Liver (tissue), 9 donors: Measurements from ENCODE around the gene IL18RAP. TPM values are rescaled to one million over a fixed set of nuclear protein-coding genes. Genes with fewer than 3 reads are reported as not detected.

Source experiments
- DNase-seq: peaks from one replicate; pipeline ENCODE4 v3.0.0-alpha.2; 2017; ENCODE audit warnings: low spot score
- H3K27ac ChIP-seq, 2 donors: one replicate each; pipeline ENCODE4 v1.7.0; 2013; ENCODE audit warnings: inconsistent platforms in 2 of 2, low read length in 2 of 2, control low read depth in 1 of 2, low read depth in 1 of 2, mild to moderate bottlenecking in 1 of 2
- H3K27me3 ChIP-seq, 4 donors: one replicate each; pipeline versions ENCODE4 v1.6.1 to v1.7.0; 2013; ENCODE audit warnings: low read length in 3 of 4, inconsistent platforms in 1 of 4, mild to moderate bottlenecking in 1 of 4, moderate library complexity in 1 of 4; ENCODE audit not compliant: control insufficient read depth in 4 of 4, insufficient read depth in 4 of 4
- H3K36me3 ChIP-seq, 4 donors: one replicate each; pipeline versions ENCODE4 v1.6.1 to v1.7.0; 2013; ENCODE audit warnings: low read length in 3 of 4, mild to moderate bottlenecking in 3 of 4, low read depth in 1 of 4, moderate library complexity in 1 of 4; ENCODE audit not compliant: control insufficient read depth in 4 of 4, insufficient read depth in 3 of 4
- H3K4me1 ChIP-seq, 4 donors: one replicate each; pipeline versions ENCODE4 v1.6.1 to v1.7.0; 2013; ENCODE audit warnings: low read length in 3 of 4, mild to moderate bottlenecking in 3 of 4, moderate library complexity in 1 of 4; ENCODE audit not compliant: control insufficient read depth in 4 of 4, insufficient read depth in 4 of 4
- H3K4me3 ChIP-seq, 3 donors: one replicate each; pipeline versions ENCODE4 v1.6.1 to v1.7.0; 2013; ENCODE audit warnings: low read length in 3 of 3, control low read depth in 1 of 3, low read depth in 1 of 3, mild to moderate bottlenecking in 1 of 3
- H3K9ac ChIP-seq, 2 donors: one replicate each; pipeline ENCODE4 v1.7.0; 2013; ENCODE audit warnings: low read length in 2 of 2, mild to moderate bottlenecking in 2 of 2, moderate library complexity in 2 of 2, control low read depth in 1 of 2, low read depth in 1 of 2
- H3K9me3 ChIP-seq, 4 donors: one replicate each; pipeline versions ENCODE4 v1.6.1 to v1.7.0; 2013; ENCODE audit warnings: low read length in 3 of 4; ENCODE audit not compliant: control insufficient read depth in 4 of 4
- EGR1 ChIP-seq, 2 donors: IDR thresholded peaks; 2 replicates each; pipeline ENCODE4 v1.6.1; 2016 to 2018; ENCODE audit warnings: antibody characterized with exemption in 2 of 2, low read depth in 2 of 2
- FOXA1 ChIP-seq: IDR thresholded peaks from 2 replicates; pipeline ENCODE4 v1.6.1; 2016; ENCODE audit warnings: antibody characterized with exemption
- FOXA2 ChIP-seq: IDR thresholded peaks from 2 replicates; pipeline ENCODE4 v1.6.1; 2016; ENCODE audit warnings: antibody characterized with exemption
- GABPA ChIP-seq, 2 donors: IDR thresholded peaks in 1 of 2; conservative IDR thresholded peaks in 1 of 2; 2 replicates each; pipeline ENCODE4 v1.6.1; 2016; ENCODE audit warnings: antibody characterized with exemption in 2 of 2, mild to moderate bottlenecking in 1 of 2, moderate library complexity in 1 of 2
- JUND ChIP-seq, 2 donors: IDR thresholded peaks; 2 replicates each; pipeline ENCODE4 v1.6.1; 2016; ENCODE audit warnings: antibody characterized with exemption in 2 of 2
- NR2F2 ChIP-seq: IDR thresholded peaks from 2 replicates; pipeline ENCODE4 v1.6.1; 2016; ENCODE audit warnings: antibody characterized with exemption
- RAD21 ChIP-seq, 2 donors: IDR thresholded peaks; 2 replicates each; pipeline ENCODE4 v1.6.1; 2016; ENCODE audit warnings: antibody characterized with exemption in 2 of 2, mild to moderate bottlenecking in 2 of 2
- RXRA ChIP-seq, 2 donors: IDR thresholded peaks; 2 replicates each; pipeline ENCODE4 v1.6.1; 2017 to 2018; ENCODE audit warnings: antibody characterized with exemption in 2 of 2, mild to moderate bottlenecking in 1 of 2
- TAF1 ChIP-seq: conservative IDR thresholded peaks from 2 replicates; pipeline ENCODE4 v1.6.1; 2016; ENCODE audit warnings: antibody characterized with exemption, mild to moderate bottlenecking
- YY1 ChIP-seq: IDR thresholded peaks from 2 replicates; pipeline ENCODE4 v1.6.1; 2016; ENCODE audit warnings: antibody characterized with exemption, mild to moderate bottlenecking
- WGBS: extraction: QIAGEN DNeasy Blood & Tissue Kit; methylation state at CpG from one replicate; pipeline ENCODE4 v1.1.7; 2013; 5-methylcytosine and 5-hydroxymethylcytosine counted together
- polyA plus RNA-seq, 2 donors: library from polyadenylated mRNA; stranded (reverse) in 1 of 2; unstranded in 1 of 2; fragments of 200-250 nt in 1 of 2; fragments of >200 nt in 1 of 2; fragmentation: Nextera tagmentation in 1 of 2; extraction: Ambion mirVana in 1 of 2; gene quantifications; one replicate each; pipeline versions ENCODE4 v1.2.1 to v1.2.3, GENCODE V29; 2013 to 2015
- total RNA-seq, 2 donors: library from RNA; depleted of rRNA; stranded (reverse); fragments of >200 nt; gene quantifications; one replicate each; pipeline ENCODE4 v1.2.3, GENCODE V29; 2014
- TF ChIP-seq, protein P1 (sequence below): fragments of 150-350 bp; IDR thresholded peaks from 2 replicates; pipeline ENCODE4 v1.5.1; 2017; ENCODE audit warnings: improper control_type of control experiment, low read depth, low read length; ENCODE audit not compliant: missing input control
- TF ChIP-seq, protein P2 (sequence below): IDR thresholded peaks from 2 replicates; pipeline ENCODE4 v1.6.1; 2016; ENCODE audit warnings: antibody characterized with exemption
- TF ChIP-seq, protein P3 (sequence below): IDR thresholded peaks from 2 replicates; pipeline ENCODE4 v1.6.1; 2016; ENCODE audit warnings: antibody characterized with exemption
- TF ChIP-seq, protein P4 (sequence below): IDR thresholded peaks from 2 replicates; pipeline ENCODE4 v1.6.1; 2016; ENCODE audit warnings: antibody characterized with exemption, mild to moderate bottlenecking
- donor health status: healthy.
- donor health status: healthy.
- donor health status: healthy.
- donor health status: healthy.
- donor health status: healthy.

Gene IL18RAP
- total and polyA plus RNA-seq, 4 donors: 0.14 to 7.3 (median 1.4) TPM

DNA sequence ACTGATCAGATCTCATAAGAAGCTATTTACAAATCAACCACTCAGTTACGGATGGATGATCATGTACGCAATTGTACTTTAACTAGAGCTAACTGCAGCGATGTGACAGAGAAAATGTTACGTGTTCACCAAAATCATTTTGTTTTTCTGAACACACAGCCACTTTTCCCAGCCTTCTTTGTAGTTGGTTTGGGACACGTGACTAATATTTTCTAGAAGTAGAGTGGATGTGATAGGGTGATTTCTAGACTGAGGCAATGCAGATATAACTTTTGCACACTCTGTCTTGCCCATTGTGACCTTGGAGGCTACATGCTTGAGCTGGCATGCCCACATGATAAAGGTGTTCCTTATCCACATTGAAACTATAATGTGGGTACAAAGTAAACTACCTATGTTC, 40.2 kb downstream of the IL18RAP start:
- peaks cover 0 to 4% (median 0%) of the 10 kb centered on the region in 4 donors for H3K9me3 ChIP-seq
- no peaks in the 10 kb centered on the region for H3K36me3 ChIP-seq
- no peak overlapping the region for H3K4me3 ChIP-seq
- TF ChIP-seq FOXA1: no peak
- TF ChIP-seq JUND (IDR thresholded peaks at IDR 0.05): no peak
- TF ChIP-seq GABPA (IDR thresholded peaks at IDR 0.05 in 1 of 2, conservative IDR thresholded peaks at IDR 0.05 in 1 of 2): no peak
- no peak for TF ChIP-seq NR2F2
- no peak for TF ChIP-seq EGR1 (IDR thresholded peaks at IDR 0.05; ENCODE audit: low read depth in 2 of 2)
- no peak for TF ChIP-seq TAF1
- TF ChIP-seq, protein P1, sequence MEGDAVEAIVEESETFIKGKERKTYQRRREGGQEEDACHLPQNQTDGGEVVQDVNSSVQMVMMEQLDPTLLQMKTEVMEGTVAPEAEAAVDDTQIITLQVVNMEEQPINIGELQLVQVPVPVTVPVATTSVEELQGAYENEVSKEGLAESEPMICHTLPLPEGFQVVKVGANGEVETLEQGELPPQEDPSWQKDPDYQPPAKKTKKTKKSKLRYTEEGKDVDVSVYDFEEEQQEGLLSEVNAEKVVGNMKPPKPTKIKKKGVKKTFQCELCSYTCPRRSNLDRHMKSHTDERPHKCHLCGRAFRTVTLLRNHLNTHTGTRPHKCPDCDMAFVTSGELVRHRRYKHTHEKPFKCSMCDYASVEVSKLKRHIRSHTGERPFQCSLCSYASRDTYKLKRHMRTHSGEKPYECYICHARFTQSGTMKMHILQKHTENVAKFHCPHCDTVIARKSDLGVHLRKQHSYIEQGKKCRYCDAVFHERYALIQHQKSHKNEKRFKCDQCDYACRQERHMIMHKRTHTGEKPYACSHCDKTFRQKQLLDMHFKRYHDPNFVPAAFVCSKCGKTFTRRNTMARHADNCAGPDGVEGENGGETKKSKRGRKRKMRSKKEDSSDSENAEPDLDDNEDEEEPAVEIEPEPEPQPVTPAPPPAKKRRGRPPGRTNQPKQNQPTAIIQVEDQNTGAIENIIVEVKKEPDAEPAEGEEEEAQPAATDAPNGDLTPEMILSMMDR: no peak
- no peak overlapping the region for H3K9ac ChIP-seq
- WGBS: 89% methylated on average over 5 of the region's 5 CpGs
- no peak for DNase-seq
- H3K27ac ChIP-seq: no peak overlapping the region
- no peaks in the 10 kb centered on the region for H3K4me1 ChIP-seq
- H3K27me3 ChIP-seq: peaks cover 0 to 3% (median 0%) of the 10 kb centered on the region in 4 donors

DNA sequence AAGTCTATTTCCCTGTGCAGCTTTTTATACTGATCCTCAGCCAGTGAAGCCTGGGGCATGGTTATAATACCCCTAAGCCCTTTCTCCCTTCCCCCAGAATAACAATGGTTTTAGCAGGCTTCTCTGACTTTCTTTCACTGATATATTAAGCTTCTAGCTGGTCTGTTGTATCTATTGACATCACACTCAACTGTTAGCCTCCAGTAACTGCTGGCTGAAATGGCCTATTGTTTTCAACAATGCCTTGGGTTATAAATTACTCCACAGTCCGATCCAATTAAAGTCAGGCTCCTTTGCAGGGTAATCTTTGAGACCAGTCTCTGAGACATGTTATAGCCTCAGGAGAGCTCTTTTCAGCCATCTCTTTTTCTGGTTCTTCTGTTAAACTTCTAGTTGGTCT, 47.2 kb downstream of the IL18RAP start:
- TF ChIP-seq FOXA1 (no peak), FOXA2 (no peak), RXRA (IDR thresholded peaks at IDR 0.05) (no peak), GABPA (IDR thresholded peaks at IDR 0.05 in 1 of 2, conservative IDR thresholded peaks at IDR 0.05 in 1 of 2) (no peak), NR2F2 (no peak), RAD21 (IDR thresholded peaks at IDR 0.05) (no peak), YY1 (no peak), JUND (IDR thresholded peaks at IDR 0.05) (no peak)
- TF ChIP-seq, protein P2, sequence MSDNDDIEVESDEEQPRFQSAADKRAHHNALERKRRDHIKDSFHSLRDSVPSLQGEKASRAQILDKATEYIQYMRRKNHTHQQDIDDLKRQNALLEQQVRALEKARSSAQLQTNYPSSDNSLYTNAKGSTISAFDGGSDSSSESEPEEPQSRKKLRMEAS: no peak
- TF ChIP-seq, protein P3, sequence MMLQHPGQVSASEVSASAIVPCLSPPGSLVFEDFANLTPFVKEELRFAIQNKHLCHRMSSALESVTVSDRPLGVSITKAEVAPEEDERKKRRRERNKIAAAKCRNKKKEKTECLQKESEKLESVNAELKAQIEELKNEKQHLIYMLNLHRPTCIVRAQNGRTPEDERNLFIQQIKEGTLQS: no peak
- TF ChIP-seq, protein P1: no peak
- TF ChIP-seq, protein P4, sequence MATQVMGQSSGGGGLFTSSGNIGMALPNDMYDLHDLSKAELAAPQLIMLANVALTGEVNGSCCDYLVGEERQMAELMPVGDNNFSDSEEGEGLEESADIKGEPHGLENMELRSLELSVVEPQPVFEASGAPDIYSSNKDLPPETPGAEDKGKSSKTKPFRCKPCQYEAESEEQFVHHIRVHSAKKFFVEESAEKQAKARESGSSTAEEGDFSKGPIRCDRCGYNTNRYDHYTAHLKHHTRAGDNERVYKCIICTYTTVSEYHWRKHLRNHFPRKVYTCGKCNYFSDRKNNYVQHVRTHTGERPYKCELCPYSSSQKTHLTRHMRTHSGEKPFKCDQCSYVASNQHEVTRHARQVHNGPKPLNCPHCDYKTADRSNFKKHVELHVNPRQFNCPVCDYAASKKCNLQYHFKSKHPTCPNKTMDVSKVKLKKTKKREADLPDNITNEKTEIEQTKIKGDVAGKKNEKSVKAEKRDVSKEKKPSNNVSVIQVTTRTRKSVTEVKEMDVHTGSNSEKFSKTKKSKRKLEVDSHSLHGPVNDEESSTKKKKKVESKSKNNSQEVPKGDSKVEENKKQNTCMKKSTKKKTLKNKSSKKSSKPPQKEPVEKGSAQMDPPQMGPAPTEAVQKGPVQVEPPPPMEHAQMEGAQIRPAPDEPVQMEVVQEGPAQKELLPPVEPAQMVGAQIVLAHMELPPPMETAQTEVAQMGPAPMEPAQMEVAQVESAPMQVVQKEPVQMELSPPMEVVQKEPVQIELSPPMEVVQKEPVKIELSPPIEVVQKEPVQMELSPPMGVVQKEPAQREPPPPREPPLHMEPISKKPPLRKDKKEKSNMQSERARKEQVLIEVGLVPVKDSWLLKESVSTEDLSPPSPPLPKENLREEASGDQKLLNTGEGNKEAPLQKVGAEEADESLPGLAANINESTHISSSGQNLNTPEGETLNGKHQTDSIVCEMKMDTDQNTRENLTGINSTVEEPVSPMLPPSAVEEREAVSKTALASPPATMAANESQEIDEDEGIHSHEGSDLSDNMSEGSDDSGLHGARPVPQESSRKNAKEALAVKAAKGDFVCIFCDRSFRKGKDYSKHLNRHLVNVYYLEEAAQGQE: no peak
- Histone ChIP-seq H3K4me3 (no peak overlapping the region), H3K4me1 (no peaks in the 10 kb centered on the region), H3K27me3 (peaks cover 0 to 4% (median 0%) of the 10 kb centered on the region in 4 donors), H3K36me3 (no peaks in the 10 kb centered on the region), H3K9me3 (peaks cover 0 to 7% (median 2%) of the 10 kb centered on the region in 4 donors), H3K9ac (no peak overlapping the region), H3K27ac (no peak overlapping the region)
- WGBS: 89% methylated on average over 1 of the region's 1 CpG
- no peak for DNase-seq
